Measurements from ENCODE around the gene RBL1.

GRCh38 chr20:36975099-36975818, 120.5 kb downstream of the RBL1 start:
- TF ChIP-seq GATA2 (IDR thresholded peaks at IDR 0.05; ENCODE audit: low read depth, low read length) (no peak), GATA3 (IDR thresholded peaks at IDR 0.05; ENCODE audit: low read depth, low read length) (no peak)

All from SH-SY5Y (cell line).